HG02973 (cell line): ENCODE measurements around the gene CTSD.
"Not testable (repeated sequence)": the region's sequence is repeated elsewhere in the genome, so short reads cannot be mapped to it uniquely, and the experiment has no call there.

ENCODE experiments used
- ATAC-seq: cut with Tn5 transposase; IDR thresholded peaks from one replicate; pipeline ENCODE4 v1.9.1; 2021; ENCODE audit warnings: moderate library complexity; ENCODE audit not compliant: unreplicated experiment

CTSD gene

GRCh38 chr11:1770528-1770927 lies 6.8 kb upstream of the CTSD start:
- ATAC-seq: no peak

- ATAC-seq: no peak
Observed at GRCh38 chr11:1770061-1770460, 6.3 kb upstream of the CTSD start.

GRCh38 chr11:1769304-1769936 lies 5.7 kb upstream of the CTSD start:
- not testable (repeated sequence) for ATAC-seq

GRCh38 chr11:1768141-1768469 lies 4.4 kb upstream of the CTSD start:
- ATAC-seq: no peak

GRCh38 chr11:1767399-1768140 lies 3.8 kb upstream of the CTSD start:
- no peak for ATAC-seq

- ATAC-seq: no peak
Observed at GRCh38 chr11:1766719-1767398, 3.1 kb upstream of the CTSD start.

GRCh38 chr11:1765871-1766718 lies 2.4 kb upstream of the CTSD start:
- no peak for ATAC-seq

GRCh38 chr11:1763336-1763795 lies 361 bp downstream of the CTSD start:
- peak; percentile 7 for ATAC-seq

- ATAC-seq: no peak
Observed at GRCh38 chr11:1762537-1763302, 1.0 kb downstream of the CTSD start.

- no peak for ATAC-seq
Observed at GRCh38 chr11:1761857-1762536, 1.7 kb downstream of the CTSD start.

GRCh38 chr11:1761110-1761856 lies 2.4 kb downstream of the CTSD start:
- no peak for ATAC-seq

GRCh38 chr11:1760351-1761109 lies 3.2 kb downstream of the CTSD start:
- no peak for ATAC-seq

GRCh38 chr11:1759851-1760220 lies 3.9 kb downstream of the CTSD start:
- ATAC-seq: no peak

GRCh38 chr11:1759151-1759850 lies 4.4 kb downstream of the CTSD start:
- no peak for ATAC-seq

- ATAC-seq: no peak
Observed at GRCh38 chr11:1758611-1759150, 5.0 kb downstream of the CTSD start.

- ATAC-seq: no peak
Observed at GRCh38 chr11:1757861-1758610, 5.7 kb downstream of the CTSD start.
